ENCODE measurements around the gene SELENOV. TPM values are rescaled to one million over a fixed set of nuclear protein-coding genes. Genes with fewer than 3 reads are reported as not detected.

Gene SELENOV
- total RNA-seq, 3 donors from 2014 or later: not detected

- H3K27ac ChIP-seq: no peak overlapping the region
- DNase-seq (ENCODE audit: low spot score in 2 of 2): no peak
- no peaks in the 10 kb centered on the region for H3K27me3 ChIP-seq
- no peaks in the 10 kb centered on the region for H3K36me3 ChIP-seq
- H3K4me1 ChIP-seq: no peaks in the 10 kb centered on the region
- TF ChIP-seq, protein P1, sequence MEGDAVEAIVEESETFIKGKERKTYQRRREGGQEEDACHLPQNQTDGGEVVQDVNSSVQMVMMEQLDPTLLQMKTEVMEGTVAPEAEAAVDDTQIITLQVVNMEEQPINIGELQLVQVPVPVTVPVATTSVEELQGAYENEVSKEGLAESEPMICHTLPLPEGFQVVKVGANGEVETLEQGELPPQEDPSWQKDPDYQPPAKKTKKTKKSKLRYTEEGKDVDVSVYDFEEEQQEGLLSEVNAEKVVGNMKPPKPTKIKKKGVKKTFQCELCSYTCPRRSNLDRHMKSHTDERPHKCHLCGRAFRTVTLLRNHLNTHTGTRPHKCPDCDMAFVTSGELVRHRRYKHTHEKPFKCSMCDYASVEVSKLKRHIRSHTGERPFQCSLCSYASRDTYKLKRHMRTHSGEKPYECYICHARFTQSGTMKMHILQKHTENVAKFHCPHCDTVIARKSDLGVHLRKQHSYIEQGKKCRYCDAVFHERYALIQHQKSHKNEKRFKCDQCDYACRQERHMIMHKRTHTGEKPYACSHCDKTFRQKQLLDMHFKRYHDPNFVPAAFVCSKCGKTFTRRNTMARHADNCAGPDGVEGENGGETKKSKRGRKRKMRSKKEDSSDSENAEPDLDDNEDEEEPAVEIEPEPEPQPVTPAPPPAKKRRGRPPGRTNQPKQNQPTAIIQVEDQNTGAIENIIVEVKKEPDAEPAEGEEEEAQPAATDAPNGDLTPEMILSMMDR (IDR thresholded peaks at IDR 0.05): no peak
- TF ChIP-seq POLR2AphosphoS5 (IDR thresholded peaks at IDR 0.05) (no peak), POLR2A (IDR thresholded peaks at IDR 0.05) (no peak)
- no peak overlapping the region for H3K4me3 ChIP-seq
- no peaks in the 10 kb centered on the region for H3K9me3 ChIP-seq
- intact Hi-C loops (cut with DNase I; ENCODE audit: low total_unique reads): no loop called here
These were observed 30.0 kb downstream of the SELENOV start for GRCh38 chr19:39544911-39545310.

DNA sequence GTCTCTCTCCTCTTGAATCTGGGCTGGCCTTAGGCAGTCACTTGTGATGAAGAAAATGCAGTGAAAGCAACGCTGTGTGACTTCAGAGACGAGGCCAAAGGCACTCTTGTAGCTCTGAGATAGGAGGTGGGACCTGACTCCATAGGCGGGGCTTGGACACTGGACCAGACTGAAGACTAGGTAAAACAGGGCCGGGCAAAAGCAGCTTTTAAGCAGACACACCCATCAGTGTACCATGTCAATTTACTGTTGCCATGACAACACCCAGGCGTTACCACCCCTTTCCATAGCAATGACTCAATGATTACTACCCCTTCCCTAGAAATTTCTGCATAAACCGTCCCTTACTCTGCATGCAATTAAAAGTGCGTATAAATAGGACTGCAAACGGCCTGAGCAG is 31.7 kb downstream of the SELENOV start:
- no peak for TF ChIP-seq POLR2A (IDR thresholded peaks at IDR 0.05)
- TF ChIP-seq POLR2AphosphoS5 (IDR thresholded peaks at IDR 0.05): no peak
- TF ChIP-seq, protein P1 (IDR thresholded peaks at IDR 0.05): no peak
- no peaks in the 10 kb centered on the region for H3K9me3 ChIP-seq
- no peak overlapping the region for H3K27ac ChIP-seq
- intact Hi-C loops (cut with DNase I; ENCODE audit: low total_unique reads): no loop called here
- H3K4me3 ChIP-seq: no peak overlapping the region
- no peaks in the 10 kb centered on the region for H3K27me3 ChIP-seq
- no peaks in the 10 kb centered on the region for H3K36me3 ChIP-seq
- DNase-seq (ENCODE audit: low spot score in 2 of 2): no peak
- H3K4me1 ChIP-seq: no peaks in the 10 kb centered on the region

DNA sequence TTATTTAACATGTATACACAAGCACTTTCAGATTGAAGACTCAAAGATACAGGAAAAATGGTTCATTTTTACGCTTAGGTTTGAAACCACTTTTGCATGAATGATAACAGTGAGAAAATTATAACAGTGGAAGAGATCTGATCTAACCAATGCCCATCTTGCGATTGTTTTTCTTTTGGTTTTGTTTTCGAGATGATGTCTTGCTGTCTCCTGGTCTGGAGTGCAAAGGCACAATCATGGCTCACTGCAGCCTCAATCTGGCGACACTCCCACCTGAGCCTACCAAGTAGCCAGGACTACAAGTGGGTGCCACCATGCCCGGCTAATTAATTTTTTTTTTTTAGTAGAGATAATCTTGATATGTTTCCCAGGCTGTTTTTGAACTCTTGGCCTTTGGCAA is 35.3 kb downstream of the SELENOV start:
- peaks cover 0 to 3% of the 10 kb centered on the region in 2 donors for H3K27me3 ChIP-seq
- no peak overlapping the region for H3K4me3 ChIP-seq
- no peaks in the 10 kb centered on the region for H3K36me3 ChIP-seq
- intact Hi-C loops (cut with DNase I; ENCODE audit: low total_unique reads): no loop called here
- no peak for DNase-seq (ENCODE audit: low spot score in 2 of 2)
- no peaks in the 10 kb centered on the region for H3K9me3 ChIP-seq
- no peak overlapping the region for H3K27ac ChIP-seq
- H3K4me1 ChIP-seq: no peaks in the 10 kb centered on the region
- TF ChIP-seq POLR2A (IDR thresholded peaks at IDR 0.05) (no peak), POLR2AphosphoS5 (IDR thresholded peaks at IDR 0.05) (no peak)
- TF ChIP-seq, protein P1 (IDR thresholded peaks at IDR 0.05): no peak

DNA sequence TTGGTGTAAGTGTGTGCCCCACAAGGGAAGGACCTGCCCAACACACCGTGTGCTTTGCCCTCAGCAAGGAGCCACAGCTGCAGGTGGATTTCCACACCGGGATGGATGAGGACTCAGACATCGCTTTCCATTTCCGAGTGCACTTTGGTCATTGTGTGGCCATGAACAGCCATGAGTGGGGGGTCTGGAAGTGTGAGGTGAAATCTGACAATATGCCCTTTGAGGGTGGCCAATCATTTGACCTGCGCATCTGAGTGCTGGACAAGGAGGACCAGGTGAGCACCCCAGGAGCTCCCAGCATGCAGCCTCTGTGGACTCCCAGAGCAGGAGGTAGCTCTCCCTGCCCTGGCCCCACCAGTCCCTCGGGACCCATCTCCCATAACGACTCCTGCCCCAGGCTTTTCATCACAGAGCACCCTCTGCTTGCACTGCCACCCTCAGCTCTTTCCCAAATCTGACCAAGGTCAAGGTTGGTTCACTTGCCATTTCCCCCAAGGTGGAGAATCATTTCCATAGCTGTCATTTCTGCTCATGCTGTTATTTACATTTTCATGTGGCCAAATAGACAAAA is 38.2 kb downstream of the SELENOV start:
- H3K27me3 ChIP-seq: peaks cover 0 to 3% of the 10 kb centered on the region in 2 donors
- intact Hi-C loops (cut with DNase I; ENCODE audit: low total_unique reads): no loop called here
- H3K36me3 ChIP-seq: no peaks in the 10 kb centered on the region
- no peak for TF ChIP-seq POLR2AphosphoS5 (IDR thresholded peaks at IDR 0.05)
- H3K27ac ChIP-seq: no peak overlapping the region
- H3K4me3 ChIP-seq: no peak overlapping the region
- H3K4me1 ChIP-seq: no peaks in the 10 kb centered on the region
- no peak for DNase-seq (ENCODE audit: low spot score in 2 of 2)
- no peaks in the 10 kb centered on the region for H3K9me3 ChIP-seq

DNA sequence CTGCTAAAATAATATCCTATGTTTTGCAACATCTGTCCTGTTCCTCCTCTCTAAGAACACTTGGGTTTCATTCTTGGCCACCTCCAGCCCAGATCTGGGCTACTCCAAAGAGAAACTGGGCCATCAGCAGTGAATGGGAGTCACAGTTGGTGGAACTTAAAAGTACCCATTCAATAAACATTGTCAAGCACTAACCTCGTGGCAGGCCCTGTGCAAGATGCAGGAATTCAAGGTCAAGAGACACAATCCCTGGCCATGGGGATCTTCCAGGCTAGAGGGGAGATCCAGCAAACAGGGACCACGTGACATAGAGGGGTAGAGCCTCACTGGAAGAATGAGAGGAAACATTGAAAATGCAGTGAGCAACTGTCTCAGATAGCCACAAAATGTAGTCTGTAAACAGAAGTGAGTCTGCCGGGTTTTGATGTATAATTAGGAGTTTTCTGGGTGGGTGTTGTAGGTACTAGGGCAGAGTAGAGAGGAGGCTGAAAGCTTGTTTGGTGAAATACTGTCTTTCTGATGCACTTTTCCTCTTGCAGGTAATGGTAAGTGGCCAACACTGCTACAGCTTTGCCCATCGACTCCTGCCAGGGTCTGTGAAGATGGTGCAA is 39.9 kb downstream of the SELENOV start:
- TF ChIP-seq POLR2A (IDR thresholded peaks at IDR 0.05) (no peak), POLR2AphosphoS5 (IDR thresholded peaks at IDR 0.05) (no peak)
- TF ChIP-seq, protein P1 (IDR thresholded peaks at IDR 0.05): no peak
- no peaks in the 10 kb centered on the region for H3K36me3 ChIP-seq
- peaks cover 0 to 3% of the 10 kb centered on the region in 2 donors for H3K27me3 ChIP-seq
- H3K9me3 ChIP-seq: no peaks in the 10 kb centered on the region
- no peaks in the 10 kb centered on the region for H3K4me1 ChIP-seq
- no peak overlapping the region for H3K27ac ChIP-seq
- intact Hi-C loops (cut with DNase I; ENCODE audit: low total_unique reads): no loop called here
- H3K4me3 ChIP-seq: no peak overlapping the region
- DNase-seq (ENCODE audit: low spot score in 2 of 2): no peak

All from breast epithelium (tissue), 4 donors.